Right lobe of liver (tissue), 6 donors: Measurements from ENCODE around the gene PON2. TPM values are rescaled to one million over a fixed set of nuclear protein-coding genes. Genes with fewer than 3 reads are reported as not detected.
A peak's percentile ranks its signal among the peaks of the same experiment; 100 is the strongest.

ENCODE experiments used
- ATAC-seq, 4 donors: fragments of 200-7000 bp; cut with Tn5 transposase; one replicate each; pipeline ENCODE4 v1.9.1; 2020; ENCODE audit warnings: mild to moderate bottlenecking in 4 of 4, moderate library complexity in 4 of 4
- DNase-seq, 3 donors: peaks; one replicate each; pipeline ENCODE4 v3.0.0-alpha.2; 2020
- H3K27ac ChIP-seq, 3 donors: fragments of 200-600 bp; one replicate each; pipeline ENCODE4 v1.8.0; 2022
- H3K27me3 ChIP-seq, 2 donors: fragments of 200-600 bp; one replicate each; pipeline ENCODE4 v1.8.0; 2022
- H3K36me3 ChIP-seq, 4 donors: fragments of 200-600 bp; sonication (generic) in 1 of 4; one replicate each; pipeline versions ENCODE4 v1.5.1 to v1.8.0; 2017 to 2022; ENCODE audit warnings: control low read depth in 1 of 4
- H3K4me1 ChIP-seq, 4 donors: fragments of 200-600 bp; sonication (generic) in 1 of 4; one replicate each; pipeline versions ENCODE4 v1.5.1 to v1.8.0; 2017 to 2022; ENCODE audit warnings: control low read depth in 1 of 4
- H3K4me3 ChIP-seq, 3 donors: fragments of 200-600 bp; one replicate each; pipeline ENCODE4 v1.8.0; 2022
- H3K9me3 ChIP-seq, 4 donors: fragments of 200-600 bp; sonication (generic) in 1 of 4; one replicate each; pipeline versions ENCODE4 v1.5.1 to v1.8.0; 2017 to 2022; ENCODE audit warnings: control low read depth in 1 of 4
- CTCF ChIP-seq, 4 donors: fragments of 200-600 bp in 3 of 4; fragments of 450-650 bp in 1 of 4; IDR thresholded peaks; one replicate each; pipeline versions ENCODE4 v1.5.1 to v1.8.0; 2016 to 2022; ENCODE audit warnings: antibody characterized with exemption in 4 of 4, mild to moderate bottlenecking in 2 of 4
- POLR2A ChIP-seq: fragments of 450-650 bp; IDR thresholded peaks from one replicate; pipeline ENCODE4 v1.6.1; 2017; ENCODE audit warnings: antibody characterized with exemption, mild to moderate bottlenecking
- WGBS: methylation state at CpG from one replicate; pipeline ENCODE4 v1.1.6; 2018; ENCODE audit warnings: low coverage, low lambda C conversion rate; ENCODE audit not compliant: insufficient coverage; ENCODE audit errors: missing lambda C conversion rate; 5-methylcytosine and 5-hydroxymethylcytosine counted together
- intact Hi-C, 2 donors: fragments of 100-400 bp; cut with DNase I; formaldehyde crosslinking; loops; one replicate each; pipeline versions ENCODE4 v1.11.2 to v1.14.1; 2022
- total RNA-seq, 6 experiments: library from RNA; depleted of rRNA in 2 of 6; stranded (reverse); fragments of >200 nt in 2 of 6; fragmentation: NEBNext Ultra II Directional in 3 of 6; extraction: Animal tissue kit (Norgen Biotek cat#: 25700) in 3 of 6; gene quantifications; one replicate each; pipeline versions ENCODE4 v1.1.0 to v1.2.4, GENCODE V29; 2016 to 2023
- donor health status: DM: no; HTN: yes; CAD: no.
- donor health status: DM: no; HTN: no; CAD: no.
- donor health status: DM: no; HTN: no; CAD: no.
- donor health status: DM: no; HTN: yes; CAD: no.
- donor health status: DM: no; HTN: yes; CAD: no.

PON2 gene
- total RNA-seq, 6 experiments from 2014 or later: 78.6 to 273 (median 127) TPM

- H3K9me3 ChIP-seq: no peaks in the 10 kb centered on the region
- DNase-seq: no peak
- TF ChIP-seq CTCF (IDR thresholded peaks at IDR 0.05): no peak
- TF ChIP-seq POLR2A: no peak
- H3K36me3 ChIP-seq: peaks cover 0 to 20% (median 3%) of the 10 kb centered on the region in 4 donors
- H3K27me3 ChIP-seq: no peaks in the 10 kb centered on the region
- H3K27ac ChIP-seq: no peak overlapping the region
- 91% methylated on average over 6 of the region's 6 CpGs for WGBS
- H3K4me3 ChIP-seq: no peak overlapping the region
- no peak for ATAC-seq
- H3K4me1 ChIP-seq: peaks cover 0 to 51% (median 7%) of the 10 kb centered on the region in 4 donors
- intact Hi-C loops: no loop called here
These were observed 29.0 kb downstream of the PON2 start for GRCh38 chr7:95405800-95406199.

GRCh38 chr7:95405208-95405607 lies 29.6 kb downstream of the PON2 start:
- DNase-seq (no peak), ATAC-seq (no peak)
- H3K9me3 ChIP-seq: no peaks in the 10 kb centered on the region
- intact Hi-C loops: no loop called here
- WGBS: 93% methylated on average over 3 of the region's 3 CpGs
- H3K27ac ChIP-seq: no peak overlapping the region
- TF ChIP-seq POLR2A (no peak), CTCF (IDR thresholded peaks at IDR 0.05) (no peak)
- no peaks in the 10 kb centered on the region for H3K27me3 ChIP-seq
- H3K36me3 ChIP-seq: peaks cover 0 to 17% (median 3%) of the 10 kb centered on the region in 4 donors
- H3K4me3 ChIP-seq: no peak overlapping the region
- peaks cover 0 to 56% (median 7%) of the 10 kb centered on the region in 4 donors for H3K4me1 ChIP-seq

GRCh38 chr7:95404316-95404865 lies 30.4 kb downstream of the PON2 start:
- no peak overlapping the region for H3K4me3 ChIP-seq
- no peak for TF ChIP-seq POLR2A
- TF ChIP-seq CTCF (IDR thresholded peaks at IDR 0.05): no peak
- H3K9me3 ChIP-seq: no peaks in the 10 kb centered on the region
- ATAC-seq (peak; percentile 58 to 85 (median 67)), DNase-seq (peak in 1 of 3 donors; percentile 26)
- intact Hi-C loops: no loop called here
- peaks cover 0 to 64% (median 7%) of the 10 kb centered on the region in 4 donors for H3K4me1 ChIP-seq
- WGBS: 21% methylated on average over 4 of the region's 4 CpGs
- H3K27me3 ChIP-seq: no peaks in the 10 kb centered on the region
- peak overlapping the region in 1 of 3 donors; percentile 14 for H3K27ac ChIP-seq
- peaks cover 0 to 11% (median 2%) of the 10 kb centered on the region in 4 donors for H3K36me3 ChIP-seq

GRCh38 chr7:95398155-95398940 lies 36.5 kb downstream of the PON2 start:
- H3K4me3 ChIP-seq: peak overlapping the region; percentile 62 to 73 (median 71)
- H3K27me3 ChIP-seq: no peaks in the 10 kb centered on the region
- H3K9me3 ChIP-seq: no peaks in the 10 kb centered on the region
- H3K27ac ChIP-seq: peak overlapping the region in 2 of 3 donors; percentile 96
- intact Hi-C loops: no loop called here
- TF ChIP-seq POLR2A (no peak), CTCF (IDR thresholded peaks at IDR 0.05) (no peak)
- H3K36me3 ChIP-seq: no peaks in the 10 kb centered on the region
- DNase-seq (no peak), ATAC-seq (peak; percentile 20 to 43 (median 38))
- H3K4me1 ChIP-seq: peaks cover 0 to 38% (median 2%) of the 10 kb centered on the region in 4 donors
- 30% methylated on average over 4 of the region's 4 CpGs for WGBS
